T-helper 2 cell (primary cell): ENCODE results near the gene MYCT1.
A peak's percentile ranks its signal among the peaks of the same experiment; 100 is the strongest.

Source experiments
- DNase-seq, 5 experiments: peaks; one replicate each; pipeline versions ENCODE4 v3.0.0 to v3.0.0-alpha.2; 2012 to 2022

Gene MYCT1

GRCh38 chr6:152723398-152723797, 25.7 kb downstream of the MYCT1 start:
- DNase-seq: no peak

- no peak for DNase-seq
Observed at GRCh38 chr6:152726313-152726712, 28.6 kb downstream of the MYCT1 start.

GRCh38 chr6:152727507-152727906, 29.8 kb downstream of the MYCT1 start:
- no peak for DNase-seq

- DNase-seq: no peak
Observed at GRCh38 chr6:152734630-152735029, 36.9 kb downstream of the MYCT1 start.

GRCh38 chr6:152736687-152737273, 39.1 kb downstream of the MYCT1 start:
- DNase-seq: no peak

- no peak for DNase-seq
Observed at GRCh38 chr6:152745509-152746171, 47.9 kb downstream of the MYCT1 start.

- DNase-seq: no peak
Observed at GRCh38 chr6:152746172-152746553, 48.5 kb downstream of the MYCT1 start.

GRCh38 chr6:152748843-152749242, 51.1 kb downstream of the MYCT1 start:
- no peak for DNase-seq

GRCh38 chr6:152749336-152749735, 51.6 kb downstream of the MYCT1 start:
- no peak for DNase-seq

- peak in 1 of 5 experiments; percentile 3 for DNase-seq
Observed at GRCh38 chr6:152750694-152751093, 53.0 kb downstream of the MYCT1 start, which contains the start of gene VIP. VIP (plus strand) TSS chr6:152750797; CDS start chr6:152752178, 1,381 bp downstream.

GRCh38 chr6:152765331-152765730, 67.6 kb downstream of the MYCT1 start:
- DNase-seq: no peak

GRCh38 chr6:152769159-152769558, 71.5 kb downstream of the MYCT1 start:
- no peak for DNase-seq

GRCh38 chr6:152769993-152770392, 72.3 kb downstream of the MYCT1 start:
- no peak for DNase-seq

GRCh38 chr6:152771061-152771687, 73.5 kb downstream of the MYCT1 start:
- no peak for DNase-seq
